ENCODE results near the gene PARP14.
"Not testable (repeated sequence)": the region's sequence is repeated elsewhere in the genome, so short reads cannot be mapped to it uniquely, and the experiment has no call there.

PARP14 gene

GRCh38 chr3:122678506-122678905 is 2.1 kb upstream of the PARP14 start:
- DNase-seq = no peak

- peak; percentile 83 for DNase-seq
Observed at GRCh38 chr3:122679085-122679881, 1.4 kb upstream of the PARP14 start.

GRCh38 chr3:122679882-122680474 is 661 bp upstream of the PARP14 start:
- DNase-seq = peak; percentile 51

DNA sequence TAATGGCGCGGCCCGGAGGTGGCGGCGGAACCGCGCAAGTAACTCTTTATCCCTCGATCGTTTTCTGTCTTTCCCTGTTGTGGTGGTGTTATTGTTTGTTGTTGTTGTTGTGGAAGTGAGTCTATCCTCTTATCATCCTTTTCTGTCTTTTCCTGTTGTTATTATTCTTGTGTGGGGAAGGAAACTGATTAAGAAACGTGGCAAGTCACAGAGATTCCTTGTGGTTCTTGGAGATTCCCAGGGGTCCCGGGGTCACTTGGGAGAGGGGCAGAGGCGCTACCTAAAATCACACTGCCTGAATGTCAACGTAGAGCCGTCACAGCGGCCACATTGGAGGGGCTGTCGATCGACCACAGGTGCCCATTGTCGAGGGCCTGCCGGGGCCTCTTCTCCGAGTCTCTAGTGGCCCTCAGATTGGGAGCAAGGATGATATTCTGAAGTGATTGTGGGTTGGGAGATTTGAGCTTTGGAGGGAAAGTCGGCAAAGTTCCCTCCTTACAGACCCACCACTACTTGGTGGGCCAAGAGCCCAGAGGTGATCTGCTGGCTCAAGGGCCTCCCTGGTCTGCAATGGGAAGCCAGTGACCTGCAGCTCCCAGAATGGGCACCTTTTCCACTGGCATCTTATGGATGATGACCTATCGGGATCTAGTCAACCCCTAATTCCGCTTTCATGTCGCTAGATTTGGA is 790 bp downstream of the PARP14 start:
- DNase-seq = no peak

DNA sequence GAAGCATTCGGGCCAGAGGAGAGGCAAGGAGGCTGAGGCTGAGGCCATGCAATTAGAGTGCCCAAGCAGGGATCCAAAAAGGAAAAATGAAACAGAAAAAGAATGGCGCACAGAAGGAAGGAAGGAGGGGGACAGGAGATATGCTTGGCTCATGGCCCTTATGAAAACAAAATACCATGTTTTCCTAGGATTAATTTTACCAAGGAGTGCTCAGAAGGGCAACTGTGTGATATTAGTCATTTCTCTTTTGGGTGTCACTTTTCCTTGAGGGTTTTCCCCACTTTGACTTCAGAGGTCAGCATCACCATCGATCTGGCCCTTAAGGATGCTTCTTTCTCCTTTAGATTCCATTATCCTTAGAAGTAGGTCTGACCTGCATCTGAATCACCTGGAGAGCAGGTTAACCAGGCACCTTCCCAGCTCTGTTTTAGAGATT is 1.4 kb downstream of the PARP14 start:
- no peak for DNase-seq

DNA sequence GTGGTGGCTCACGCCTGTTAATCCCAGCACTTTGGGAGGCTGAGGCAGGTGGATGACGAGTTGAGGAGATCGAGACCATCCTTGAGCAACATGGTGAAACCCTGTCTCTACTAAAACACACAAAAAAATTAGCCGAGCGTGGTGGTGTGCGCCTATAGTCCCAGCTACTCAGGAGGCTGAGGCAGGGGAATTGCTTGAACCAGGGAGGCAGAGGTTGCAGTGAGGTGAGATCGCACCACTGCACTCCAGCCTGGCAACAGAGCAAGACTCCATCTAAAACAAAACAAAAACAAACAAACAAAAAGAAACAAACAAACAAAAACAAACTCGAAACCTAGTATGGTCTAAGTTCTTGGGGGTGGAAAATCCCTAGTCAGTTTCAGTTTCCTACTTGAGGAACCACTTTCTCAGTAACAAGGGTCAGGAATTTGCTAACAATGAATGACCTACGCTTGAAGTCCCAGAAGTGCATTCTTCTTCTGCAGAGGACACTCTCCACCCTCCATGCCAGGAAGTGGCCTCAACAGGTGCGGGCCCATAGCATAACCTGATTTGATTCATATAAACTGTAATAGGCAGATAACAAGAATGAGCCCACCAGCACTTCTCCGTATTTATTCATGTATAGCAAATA is 2.3 kb downstream of the PARP14 start:
- not testable (repeated sequence) for DNase-seq

DNA sequence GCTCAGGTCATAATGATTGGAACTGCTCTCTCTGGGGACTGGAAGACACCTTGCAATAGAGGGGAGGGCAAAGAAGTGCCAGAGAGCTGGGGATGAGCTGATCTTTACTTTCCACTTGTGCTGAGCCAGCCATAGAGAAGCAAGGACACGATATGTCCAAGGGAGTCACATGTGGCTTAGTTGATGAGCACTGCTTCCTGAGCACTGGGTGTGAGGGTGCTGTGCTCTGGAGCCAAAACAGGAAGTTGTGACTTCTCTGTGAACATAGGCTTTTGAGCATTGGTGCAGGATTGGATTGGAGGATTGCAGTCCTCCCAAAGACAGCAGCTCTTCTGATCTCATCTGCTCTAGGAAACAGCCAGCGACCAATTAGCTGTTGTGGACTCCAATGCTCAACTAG is 6.7 kb downstream of the PARP14 start:
- no peak for DNase-seq

GRCh38 chr3:122688996-122689395 is 8.4 kb downstream of the PARP14 start:
- no peak for DNase-seq

DNA sequence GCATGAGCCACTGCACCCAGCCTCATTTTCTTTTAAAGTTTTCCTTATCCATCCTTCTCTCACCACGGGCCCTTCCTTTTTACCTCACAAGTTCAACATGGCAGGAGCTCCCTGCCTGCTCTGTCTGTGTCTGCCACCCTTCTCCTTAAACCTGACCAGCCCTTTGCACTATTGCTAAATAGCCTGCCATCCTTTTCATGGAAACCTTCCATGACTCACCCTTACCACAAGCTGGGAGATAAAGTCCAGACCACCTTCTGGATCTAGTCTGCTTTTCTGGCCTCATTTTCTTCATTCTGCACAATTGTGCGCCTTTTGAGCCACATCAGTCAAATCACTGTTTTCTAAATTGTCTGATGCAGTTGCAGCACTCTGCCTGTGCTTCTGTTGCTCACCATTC is 8.9 kb downstream of the PARP14 start:
- DNase-seq = no peak

DNA sequence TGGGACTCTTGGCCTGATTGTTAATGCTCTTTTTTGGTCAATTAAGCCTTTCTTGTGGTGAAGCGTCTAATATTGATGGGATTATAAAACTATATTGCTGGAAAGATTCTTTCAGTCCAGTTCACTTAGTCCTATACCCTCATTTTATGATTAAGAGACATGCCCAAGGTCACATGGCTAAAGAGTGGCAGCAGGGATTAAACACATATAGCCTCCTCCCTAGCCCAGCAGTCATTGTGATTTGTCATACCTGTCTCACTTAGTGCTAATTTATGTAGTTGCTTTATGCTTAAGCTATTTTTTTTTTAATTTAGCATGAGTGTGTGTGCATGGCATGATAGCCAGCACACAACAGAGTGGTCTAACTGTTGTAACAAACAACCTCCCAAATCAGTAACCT is 9.5 kb downstream of the PARP14 start:
- no peak for DNase-seq

DNA sequence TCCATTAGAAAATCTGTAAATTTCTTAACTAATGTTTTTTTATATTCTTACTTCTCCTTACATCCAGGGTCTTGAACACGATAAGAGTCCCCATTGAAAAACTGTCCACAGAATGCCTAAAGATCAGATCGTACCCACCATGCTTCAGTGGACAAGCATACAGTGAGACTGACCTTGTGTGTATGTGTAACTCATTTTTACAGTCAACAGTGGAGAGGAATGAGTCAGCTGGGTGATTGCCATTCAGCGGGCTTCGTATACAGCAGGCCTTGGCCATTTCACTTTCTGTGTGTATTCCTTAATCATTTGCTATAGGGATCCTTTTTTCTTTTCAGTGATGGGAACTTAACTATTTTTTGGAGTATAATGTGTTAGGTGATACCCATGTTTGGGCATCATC is 10.6 kb downstream of the PARP14 start:
- peak; percentile 55 for DNase-seq

- DNase-seq = no peak
Observed at GRCh38 chr3:122692674-122693073, 12.0 kb downstream of the PARP14 start.

- no peak for DNase-seq
Observed at GRCh38 chr3:122694966-122695365, 14.3 kb downstream of the PARP14 start.

GRCh38 chr3:122695927-122696561 is 15.4 kb downstream of the PARP14 start:
- DNase-seq = no peak

DNA sequence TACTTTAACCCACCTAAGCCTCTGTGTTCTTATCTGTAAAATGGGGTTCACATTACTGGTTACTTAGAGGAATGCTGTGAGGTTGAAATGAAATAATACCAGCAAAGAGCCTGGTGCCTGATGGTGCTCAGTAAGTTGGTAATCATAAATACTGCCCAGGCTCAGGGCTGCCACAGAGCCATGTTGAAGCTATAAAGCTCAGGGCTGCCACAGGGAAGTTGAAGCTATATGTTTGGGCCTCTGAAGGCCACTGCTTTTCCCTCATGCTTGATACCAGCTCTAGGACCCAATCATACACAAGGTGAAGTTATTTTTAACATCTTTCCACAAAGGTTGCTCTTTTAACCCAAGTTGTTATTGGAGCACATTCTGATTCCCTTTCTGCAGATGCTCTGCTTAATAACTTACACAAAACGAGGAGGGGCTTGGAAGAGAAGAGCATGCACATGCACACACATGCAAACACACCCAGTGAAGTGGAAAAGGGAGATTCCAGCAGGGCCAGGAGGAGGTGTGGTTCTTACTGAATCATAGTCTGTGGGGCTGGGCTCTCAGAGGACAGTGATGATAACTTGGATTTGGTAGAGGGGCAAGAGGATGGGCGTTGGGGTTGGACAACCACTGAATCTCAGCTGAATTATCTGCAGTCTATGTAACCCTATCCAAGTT is 17.4 kb downstream of the PARP14 start:
- peak; percentile 75 for DNase-seq

GRCh38 chr3:122700193-122700592 is 19.6 kb downstream of the PARP14 start:
- DNase-seq = no peak

- DNase-seq = no peak
Observed at GRCh38 chr3:122705379-122705778, 24.7 kb downstream of the PARP14 start.

- DNase-seq = not testable (repeated sequence)
Observed at GRCh38 chr3:122710616-122711251, 30.1 kb downstream of the PARP14 start.

GRCh38 chr3:122714273-122714672 is 33.6 kb downstream of the PARP14 start:
- no peak for DNase-seq

GRCh38 chr3:122716667-122717066 is 36.0 kb downstream of the PARP14 start:
- DNase-seq = no peak

- no peak for DNase-seq
Observed at GRCh38 chr3:122719273-122719921, 38.8 kb downstream of the PARP14 start.

All from kidney glomerular epithelial cell (primary cell).